ENCODE results near the gene UFSP1.

Gene UFSP1

DNA sequence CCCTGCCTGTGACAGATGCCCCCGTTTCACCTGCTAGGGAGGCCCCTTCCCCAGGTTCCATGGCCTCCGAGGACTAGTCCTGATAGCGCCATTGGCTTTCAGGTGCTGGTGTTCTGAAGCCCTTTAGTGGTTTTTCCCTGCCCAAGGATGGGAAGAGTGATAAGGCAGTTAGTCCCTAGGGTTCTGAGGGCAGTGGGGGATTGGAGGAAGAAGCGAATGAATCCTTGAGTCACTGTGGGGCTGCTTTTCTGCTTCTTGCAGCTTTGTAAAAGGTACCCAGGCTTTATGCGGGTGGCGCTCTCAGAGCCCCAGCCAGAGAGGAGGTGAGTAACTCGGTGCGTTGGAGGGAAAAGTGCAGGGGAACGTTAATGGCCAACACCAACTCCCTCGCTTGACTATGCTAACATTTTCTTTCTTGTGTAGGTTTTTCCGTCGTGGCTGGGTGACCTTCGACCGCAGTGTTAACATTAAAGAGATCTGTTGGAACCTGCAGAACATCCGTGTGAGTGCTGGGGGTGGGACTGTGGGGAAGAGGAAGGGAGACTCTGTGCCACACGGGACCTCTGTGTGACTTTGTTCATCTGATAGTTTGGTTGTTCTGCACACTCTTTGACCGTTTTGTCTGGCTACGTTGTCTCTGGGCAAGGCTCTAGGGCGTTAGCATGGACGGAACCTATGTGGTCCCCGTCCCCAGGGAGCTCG is 3.9 kb downstream of the UFSP1 start:
- intact Hi-C loops (cut with DNase I), result no loop called here

GRCh38 chr7:100884736-100885439 is 4.6 kb downstream of the UFSP1 start:
- intact Hi-C loops (cut with DNase I), result no loop called here
- DNase-seq, result no peak

More for the DNA sequence above, 3.9 kb downstream of the UFSP1 start:
- no peak for DNase-seq

GRCh38 chr7:100882785-100883526 is 6.6 kb downstream of the UFSP1 start:
- intact Hi-C loops (cut with DNase I), result no loop called here
- peak in 2 of 10 donors; percentile 86 to 92 for DNase-seq

DNA sequence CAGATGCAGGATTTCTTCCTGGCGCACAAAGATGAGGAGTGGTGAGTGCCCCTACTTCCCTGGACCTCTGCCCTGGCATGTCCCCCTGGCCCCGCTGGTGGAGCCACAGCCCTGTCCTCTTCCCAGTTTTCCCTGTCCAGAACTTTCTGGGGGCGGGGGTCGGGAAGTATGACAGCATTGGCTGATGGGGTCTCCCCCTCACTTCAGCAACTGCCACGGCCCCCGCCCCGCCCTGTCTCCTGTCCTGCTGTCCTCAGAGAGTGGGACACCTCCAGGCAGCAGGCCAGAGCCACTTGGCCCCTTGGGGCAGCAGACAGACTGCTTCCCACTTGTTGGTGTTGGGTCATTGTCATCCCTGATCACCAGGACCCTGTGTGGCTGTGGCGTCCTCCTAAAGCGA is 7.3 kb downstream of the UFSP1 start:
- no peak for DNase-seq
- intact Hi-C loops (cut with DNase I), result no loop called here

DNA sequence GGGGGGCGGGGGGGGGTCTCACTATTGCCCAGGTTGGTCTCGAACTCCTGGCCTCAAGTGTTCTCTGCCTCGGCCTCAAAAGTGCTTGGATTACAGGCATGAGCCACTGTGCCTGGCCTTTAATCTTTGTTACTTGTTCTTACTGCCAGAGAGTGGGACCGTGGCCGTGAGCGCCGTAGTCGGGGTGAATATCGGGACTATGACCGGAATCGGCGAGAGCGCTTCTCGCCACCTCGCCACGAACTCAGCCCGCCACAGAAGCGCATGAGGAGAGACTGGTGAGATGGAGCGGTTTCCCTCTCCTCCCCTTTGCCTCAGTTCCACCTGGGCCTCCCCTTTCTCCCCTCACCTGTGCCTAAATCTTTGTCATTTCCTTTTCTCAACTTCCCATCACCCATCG is 8.4 kb downstream of the UFSP1 start:
- peak in 1 of 10 donors; percentile 21 for DNase-seq
- intact Hi-C loops (cut with DNase I), result no loop called here

DNA sequence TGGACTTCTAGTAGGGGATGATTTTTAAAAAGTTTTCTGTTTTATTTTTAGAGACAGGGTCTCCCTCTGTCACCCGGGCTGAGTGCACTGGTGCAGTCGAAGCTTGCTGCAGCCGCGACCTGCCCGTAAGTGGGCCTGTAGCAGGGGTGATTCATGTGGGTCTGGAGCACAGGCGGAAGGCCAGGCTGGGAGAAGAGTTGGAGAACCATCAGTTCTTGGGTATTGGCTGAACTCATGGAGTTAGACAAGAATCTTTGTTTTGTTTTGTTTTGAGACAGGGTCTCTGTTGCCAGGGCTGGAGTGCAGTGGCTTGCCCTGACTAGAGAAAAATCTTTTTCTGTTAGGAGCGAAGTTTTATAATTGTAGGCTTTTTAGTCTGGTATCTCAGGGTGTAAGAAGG is 8.9 kb downstream of the UFSP1 start:
- intact Hi-C loops (cut with DNase I), result no loop called here
- peak in 1 of 10 donors; percentile 29 for DNase-seq

DNA sequence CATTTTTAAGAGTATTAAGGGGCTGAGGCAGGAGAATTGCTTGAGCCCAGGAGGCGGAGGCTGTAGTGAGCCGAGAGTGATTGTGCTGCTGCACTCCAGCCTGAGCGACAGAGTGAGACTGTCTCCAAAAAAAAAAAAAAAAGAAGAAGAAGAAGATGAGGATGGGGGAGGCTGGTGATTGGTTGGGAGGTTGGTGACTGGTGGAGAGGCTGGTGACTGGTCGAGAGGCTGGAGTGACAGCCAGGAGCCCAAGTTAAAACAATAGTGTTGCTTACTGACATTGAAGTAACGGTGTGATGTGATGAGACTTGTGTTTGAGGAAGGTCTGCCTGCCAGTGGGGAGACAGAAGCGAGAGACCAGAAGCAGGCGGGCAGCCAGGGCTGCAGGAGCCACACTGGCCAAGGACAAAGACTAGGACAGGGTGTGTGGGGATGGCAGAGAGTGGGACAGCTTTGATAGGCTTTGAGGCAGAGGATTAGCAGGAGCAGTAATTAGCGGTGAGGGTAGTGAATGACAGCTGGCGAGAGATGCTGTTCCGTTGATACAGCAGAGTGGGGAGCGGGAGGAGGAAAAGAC is 9.7 kb downstream of the UFSP1 start:
- intact Hi-C loops (cut with DNase I), result no loop called here
- peak in 1 of 10 donors; percentile 66 for DNase-seq

- intact Hi-C loops (cut with DNase I), result no loop called here
- DNase-seq, result no peak
Measured at GRCh38 chr7:100878685-100879084, 10.8 kb downstream of the UFSP1 start.

- no peak for DNase-seq
- intact Hi-C loops (cut with DNase I), result no loop called here
Measured at GRCh38 chr7:100878013-100878412, 11.5 kb downstream of the UFSP1 start.

DNA sequence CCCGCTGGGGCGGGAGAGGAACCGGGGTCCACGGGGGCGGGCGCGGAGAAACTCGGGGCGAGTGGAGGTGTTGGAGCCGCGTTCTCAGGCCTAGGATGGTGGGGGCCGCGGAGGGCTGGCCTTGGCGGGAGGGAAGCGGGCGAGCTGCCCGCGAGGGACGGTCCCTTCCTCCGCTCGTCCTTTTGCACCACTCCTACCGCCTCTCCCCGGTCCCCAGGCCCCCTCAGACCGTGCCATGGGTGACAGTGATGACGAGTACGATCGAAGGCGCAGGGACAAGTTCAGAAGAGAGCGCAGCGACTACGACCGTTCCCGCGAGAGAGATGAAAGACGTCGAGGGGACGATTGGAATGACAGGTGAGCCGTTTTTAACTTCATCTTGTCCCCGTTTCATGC is 14.2 kb downstream of the UFSP1 start:
- intact Hi-C loops (cut with DNase I), result loop anchor here (2.0 kb wide), 1 partner anchor 13 kb away; the partner anchor contains the start of gene UFSP1
- DNase-seq, result peak in 2 of 10 donors; percentile 72 to 81

DNA sequence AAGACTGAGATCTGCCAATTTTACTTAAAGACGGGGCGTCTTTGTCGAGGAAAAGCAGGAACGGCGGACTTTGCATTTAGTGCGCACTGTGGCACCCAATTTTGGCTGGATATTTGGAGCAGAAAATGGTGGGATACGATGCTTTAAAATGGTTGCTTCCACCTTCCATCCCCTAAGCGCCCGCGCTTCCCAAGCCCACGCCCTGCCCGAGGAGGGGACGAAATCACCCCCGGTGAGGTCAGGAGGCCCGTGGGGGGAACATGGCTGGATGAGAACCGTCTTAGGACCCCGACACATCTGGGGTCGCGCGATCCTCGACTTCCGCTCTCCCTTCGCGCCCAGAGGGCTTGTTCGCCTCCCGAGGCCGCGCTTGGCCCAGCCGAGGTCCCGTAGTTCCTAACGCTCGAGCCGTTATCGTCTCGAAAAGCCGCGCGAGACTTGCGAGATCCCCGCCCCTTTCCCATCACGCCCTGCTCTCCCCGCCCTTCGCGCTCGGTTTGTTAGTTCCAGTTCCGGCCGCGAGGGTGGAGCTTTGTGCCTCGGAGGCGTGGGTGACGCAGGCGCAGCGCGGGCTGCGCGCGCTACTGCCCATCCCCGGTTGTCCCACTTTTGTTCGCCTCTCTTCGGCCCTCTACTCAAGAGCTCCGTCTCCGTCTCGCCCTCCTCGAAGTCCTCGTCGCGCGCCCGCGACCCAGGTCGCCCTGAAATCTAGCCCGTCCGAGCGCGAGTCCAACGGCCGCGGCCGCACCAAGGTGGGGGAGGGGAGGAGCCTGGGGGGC is 14.7 kb downstream of the UFSP1 start, which contains the start of gene SRRT:
Gene SRRT (plus strand): TSS at position 527 of the 779 bp plus-strand sequence. CDS start 488 bp downstream, outside the sequence.
- DNase-seq, result peak; percentile 98 to 100 (median 99)
- intact Hi-C loops (cut with DNase I), result loop anchor here (2.0 kb wide), 1 partner anchor 14 kb away; the partner anchor contains the start of gene UFSP1

GRCh38 chr7:100874300-100874576 is 15.3 kb downstream of the UFSP1 start:
- DNase-seq, result peak in 1 of 10 donors; percentile 56
- intact Hi-C loops (cut with DNase I), result loop anchor here (2.0 kb wide), 1 partner anchor 15 kb away; the partner anchor contains the start of gene UFSP1

- DNase-seq, result peak in 1 of 10 donors; percentile 54
- intact Hi-C loops (cut with DNase I), result loop anchor here (2.0 kb wide), 1 partner anchor 15 kb away; the partner anchor contains the start of gene UFSP1
Measured at GRCh38 chr7:100873599-100874299, 15.8 kb downstream of the UFSP1 start.

GRCh38 chr7:100867776-100868485 is 21.6 kb downstream of the UFSP1 start:
- intact Hi-C loops (cut with DNase I), result no loop called here
- peak in 3 of 10 donors; percentile 21 to 85 (median 67) for DNase-seq

GRCh38 chr7:100867040-100867775 is 22.3 kb downstream of the UFSP1 start, which contains the start of gene TRIP6:
Gene TRIP6 (plus strand): TSS chr7:100867387. CDS start chr7:100867498, 111 bp downstream.
- DNase-seq, result peak; percentile 57 to 96 (median 78)
- intact Hi-C loops (cut with DNase I), result no loop called here

- intact Hi-C loops (cut with DNase I), result no loop called here
- no peak for DNase-seq
Measured at GRCh38 chr7:100866729-100867039, 22.8 kb downstream of the UFSP1 start.

- intact Hi-C loops (cut with DNase I), result no loop called here
Measured at GRCh38 chr7:100865938-100866728, 23.4 kb downstream of the UFSP1 start.

More at GRCh38 chr7:100865938-100866728, 23.4 kb downstream of the UFSP1 start:
- DNase-seq, result peak; percentile 81 to 98 (median 90)

All from posterior cingulate gyrus (tissue), 11 donors.